ENCODE measurements around the gene CACNA1E.

CACNA1E gene

GRCh38 chr1:181779343-181779742 is 296.0 kb downstream of the CACNA1E start:
- Histone ChIP-seq H3K9me3 (no peaks in the 10 kb centered on the region), H3K4me1 (no peaks in the 10 kb centered on the region), H3K36me3 (no peaks in the 10 kb centered on the region), H3K4me3 (ENCODE audit: low read depth, low read length) (no peak overlapping the region), H3K27me3 (no peaks in the 10 kb centered on the region)
- no peak for DNase-seq
- no peak for TF ChIP-seq CTCF (IDR thresholded peaks at IDR 0.05; ENCODE audit: low read depth, low read length)

GRCh38 chr1:181783208-181783607 is 299.9 kb downstream of the CACNA1E start:
- Histone ChIP-seq H3K4me3 (ENCODE audit: low read depth, low read length) (no peak overlapping the region), H3K36me3 (no peaks in the 10 kb centered on the region), H3K27me3 (no peaks in the 10 kb centered on the region), H3K9me3 (no peaks in the 10 kb centered on the region), H3K4me1 (no peaks in the 10 kb centered on the region)
- DNase-seq = no peak
- TF ChIP-seq CTCF (IDR thresholded peaks at IDR 0.05; ENCODE audit: low read depth, low read length) = no peak

GRCh38 chr1:181784039-181784683 is 300.8 kb downstream of the CACNA1E start:
- Histone ChIP-seq H3K4me1 (no peaks in the 10 kb centered on the region), H3K36me3 (no peaks in the 10 kb centered on the region), H3K27me3 (no peaks in the 10 kb centered on the region), H3K9me3 (no peaks in the 10 kb centered on the region), H3K4me3 (ENCODE audit: low read depth, low read length) (no peak overlapping the region)
- DNase-seq = no peak
- TF ChIP-seq CTCF (IDR thresholded peaks at IDR 0.05; ENCODE audit: low read depth, low read length) = no peak

- H3K4me3 ChIP-seq (ENCODE audit: low read depth, low read length) = no peak overlapping the region
- H3K27me3 ChIP-seq = peaks cover 8% of the 10 kb centered on the region; the same call in 1 of the 2 replicates
- no peak for DNase-seq
- no peaks in the 10 kb centered on the region for H3K9me3 ChIP-seq
- no peaks in the 10 kb centered on the region for H3K4me1 ChIP-seq
- no peaks in the 10 kb centered on the region for H3K36me3 ChIP-seq
- no peak for TF ChIP-seq CTCF (IDR thresholded peaks at IDR 0.05; ENCODE audit: low read depth, low read length)
These were observed 306.1 kb downstream of the CACNA1E start for GRCh38 chr1:181789395-181789794.

GRCh38 chr1:181791721-181792120 is 308.4 kb downstream of the CACNA1E start:
- no peak for TF ChIP-seq CTCF (IDR thresholded peaks at IDR 0.05; ENCODE audit: low read depth, low read length)
- peaks cover 8% of the 10 kb centered on the region; the same call in 1 of the 2 replicates for H3K27me3 ChIP-seq

GRCh38 chr1:181793831-181794230 is 310.5 kb downstream of the CACNA1E start:
- H3K4me3 ChIP-seq (ENCODE audit: low read depth, low read length) = no peak overlapping the region
- no peaks in the 10 kb centered on the region for H3K36me3 ChIP-seq
- no peak for DNase-seq
- H3K27me3 ChIP-seq = peaks cover 8% of the 10 kb centered on the region; the same call in 1 of the 2 replicates
- H3K4me1 ChIP-seq = no peaks in the 10 kb centered on the region
- TF ChIP-seq CTCF (IDR thresholded peaks at IDR 0.05; ENCODE audit: low read depth, low read length) = no peak
- no peaks in the 10 kb centered on the region for H3K9me3 ChIP-seq

More at GRCh38 chr1:181791721-181792120, 308.4 kb downstream of the CACNA1E start:
- Histone ChIP-seq H3K9me3 (no peaks in the 10 kb centered on the region), H3K36me3 (no peaks in the 10 kb centered on the region), H3K4me1 (no peaks in the 10 kb centered on the region), H3K4me3 (ENCODE audit: low read depth, low read length) (no peak overlapping the region)
- DNase-seq = no peak

All from BE2C (cell line).